Measurements from ENCODE around the gene REX1BD. TPM values are rescaled to one million over a fixed set of nuclear protein-coding genes. Genes with fewer than 3 reads are reported as not detected.

Gene REX1BD
- total RNA-seq, 1 donor from 2014 or later: 76.6 TPM

- DNase-seq: peak; percentile 94
- TF ChIP-seq, protein P1, sequence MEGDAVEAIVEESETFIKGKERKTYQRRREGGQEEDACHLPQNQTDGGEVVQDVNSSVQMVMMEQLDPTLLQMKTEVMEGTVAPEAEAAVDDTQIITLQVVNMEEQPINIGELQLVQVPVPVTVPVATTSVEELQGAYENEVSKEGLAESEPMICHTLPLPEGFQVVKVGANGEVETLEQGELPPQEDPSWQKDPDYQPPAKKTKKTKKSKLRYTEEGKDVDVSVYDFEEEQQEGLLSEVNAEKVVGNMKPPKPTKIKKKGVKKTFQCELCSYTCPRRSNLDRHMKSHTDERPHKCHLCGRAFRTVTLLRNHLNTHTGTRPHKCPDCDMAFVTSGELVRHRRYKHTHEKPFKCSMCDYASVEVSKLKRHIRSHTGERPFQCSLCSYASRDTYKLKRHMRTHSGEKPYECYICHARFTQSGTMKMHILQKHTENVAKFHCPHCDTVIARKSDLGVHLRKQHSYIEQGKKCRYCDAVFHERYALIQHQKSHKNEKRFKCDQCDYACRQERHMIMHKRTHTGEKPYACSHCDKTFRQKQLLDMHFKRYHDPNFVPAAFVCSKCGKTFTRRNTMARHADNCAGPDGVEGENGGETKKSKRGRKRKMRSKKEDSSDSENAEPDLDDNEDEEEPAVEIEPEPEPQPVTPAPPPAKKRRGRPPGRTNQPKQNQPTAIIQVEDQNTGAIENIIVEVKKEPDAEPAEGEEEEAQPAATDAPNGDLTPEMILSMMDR (IDR thresholded peaks at IDR 0.05; ENCODE audit: borderline replicate concordance): no peak
These were observed 45.4 kb upstream of the REX1BD start, which contains the start of gene FKBP8 for GRCh38 chr19:18542941-18543813. TSS of gene FKBP8 (minus strand) at chr19:18543573. CDS start at chr19:18541970, 1,603 bp downstream.

DNA sequence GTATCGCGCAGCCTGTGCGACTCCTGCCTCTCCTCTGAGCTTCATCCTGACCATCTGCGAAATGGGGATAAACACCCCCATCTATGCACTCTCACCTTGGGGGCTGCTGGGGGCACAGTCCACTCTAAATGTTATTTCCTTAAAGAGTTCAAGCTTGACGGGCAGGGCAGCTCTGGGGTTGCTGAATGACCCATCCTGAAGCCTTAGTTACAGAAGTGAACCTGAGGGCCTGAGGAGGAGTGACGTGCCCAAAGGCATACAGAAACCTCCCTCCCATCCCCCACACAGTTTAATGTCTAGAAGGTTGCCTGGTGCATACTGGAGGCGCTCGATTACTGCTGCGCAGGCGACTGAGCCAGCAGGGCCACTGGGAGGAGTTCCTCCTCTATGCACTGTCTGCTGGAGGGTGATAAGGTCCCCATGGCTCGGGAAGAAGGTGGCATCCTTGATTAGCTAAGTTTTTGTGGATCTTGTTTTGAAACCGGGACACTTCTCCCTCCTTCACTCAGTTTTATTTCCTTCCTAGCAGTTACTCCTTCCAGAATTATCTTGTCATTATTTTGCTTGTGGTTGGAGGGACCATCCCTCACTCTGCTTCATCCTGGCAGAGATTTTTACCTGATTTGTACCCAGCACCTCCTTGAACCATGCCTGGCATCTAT lies 44.7 kb upstream of the REX1BD start:
- Histone ChIP-seq H3K4me3 (peak overlapping the region; percentile 73), H3K9me3 (replicated peaks) (no peaks in the 10 kb centered on the region), H3K27me3 (ENCODE audit: low read depth) (no peaks in the 10 kb centered on the region), H3K36me3 (peaks cover 27% of the 10 kb centered on the region), H3K27ac (replicated peaks) (peak overlapping the region; percentile 92), H3K4me1 (peaks cover 19% of the 10 kb centered on the region)
- TF ChIP-seq, protein P1 (IDR thresholded peaks at IDR 0.05; ENCODE audit: borderline replicate concordance): no peak
- intact Hi-C loops (cut with micrococcal nuclease): no loop called here
- DNase-seq: no peak

More at GRCh38 chr19:18542941-18543813, 45.4 kb upstream of the REX1BD start, which contains the start of gene FKBP8:
- no peaks in the 10 kb centered on the region for H3K9me3 ChIP-seq (replicated peaks)
- no peaks in the 10 kb centered on the region for H3K27me3 ChIP-seq (ENCODE audit: low read depth)
- peaks cover 30% of the 10 kb centered on the region for H3K36me3 ChIP-seq
- intact Hi-C loops (cut with micrococcal nuclease): no loop called here
- H3K4me3 ChIP-seq: peak within 1 kb of the TSS; percentile 73
- peaks cover 19% of the 10 kb centered on the region for H3K4me1 ChIP-seq
- peak within 1 kb of the TSS; percentile 92 for H3K27ac ChIP-seq (replicated peaks)

DNA sequence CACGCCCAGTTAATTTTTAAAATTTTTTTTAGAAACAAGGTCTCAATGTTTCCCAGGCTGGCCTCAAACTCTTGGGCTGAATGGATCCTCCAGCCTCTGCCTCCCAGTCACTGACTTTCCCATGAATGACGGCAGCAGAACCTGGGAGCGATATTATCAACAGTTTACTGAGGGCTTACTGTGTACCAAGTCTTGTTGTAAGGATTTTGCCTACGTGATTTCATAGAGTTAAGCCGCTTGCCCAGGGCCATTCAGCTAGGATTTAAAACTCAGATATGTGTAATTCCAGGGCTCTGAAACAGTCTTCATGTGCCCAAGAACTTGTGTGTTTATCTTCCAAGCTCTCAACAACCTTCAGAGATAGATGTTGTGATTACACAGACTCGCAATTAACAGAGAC lies 37.0 kb upstream of the REX1BD start:
- intact Hi-C loops (cut with micrococcal nuclease): no loop called here
- Histone ChIP-seq H3K4me3 (no peak overlapping the region), H3K27me3 (ENCODE audit: low read depth) (no peaks in the 10 kb centered on the region), H3K9me3 (replicated peaks) (no peaks in the 10 kb centered on the region), H3K4me1 (no peaks in the 10 kb centered on the region), H3K27ac (replicated peaks) (no peak overlapping the region), H3K36me3 (no peaks in the 10 kb centered on the region)
- TF ChIP-seq, protein P1 (IDR thresholded peaks at IDR 0.05; ENCODE audit: borderline replicate concordance): no peak
- no peak for DNase-seq

- Histone ChIP-seq H3K27me3 (ENCODE audit: low read depth) (no peaks in the 10 kb centered on the region), H3K4me1 (peaks cover 36% of the 10 kb centered on the region), H3K9me3 (replicated peaks) (no peaks in the 10 kb centered on the region), H3K4me3 (peak within 1 kb of the TSS; percentile 96), H3K36me3 (peaks cover 6% of the 10 kb centered on the region), H3K27ac (replicated peaks) (peak within 1 kb of the TSS; percentile 96)
- intact Hi-C loops (cut with micrococcal nuclease): no loop called here
- TF ChIP-seq, protein P1 (IDR thresholded peaks at IDR 0.05; ENCODE audit: borderline replicate concordance): no peak
- DNase-seq: peak; percentile 99
These were observed 31.0 kb upstream of the REX1BD start, which contains the start of gene KXD1 for GRCh38 chr19:18557411-18558201. TSS of gene KXD1 (plus strand) at chr19:18557870. CDS start at chr19:18562057, 4,187 bp downstream.

DNA sequence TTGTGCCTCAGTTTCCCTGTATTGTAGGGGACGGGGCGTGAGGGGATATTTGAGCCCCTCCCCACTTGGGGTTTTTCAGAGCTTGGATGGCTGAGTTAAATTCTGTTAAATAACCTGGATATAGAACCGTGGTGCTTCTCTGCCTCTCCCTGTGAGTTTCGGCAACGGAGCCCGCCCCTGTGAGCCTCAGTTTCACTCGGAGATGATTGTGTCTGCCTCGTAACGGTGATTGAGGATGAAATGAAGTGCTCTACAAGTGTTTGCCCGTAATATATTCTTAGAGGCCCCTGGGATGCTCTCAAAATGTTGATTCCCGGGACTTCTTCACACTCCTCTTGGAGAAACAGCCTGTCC lies 30.4 kb upstream of the REX1BD start:
- Histone ChIP-seq H3K36me3 (peaks cover 11% of the 10 kb centered on the region), H3K4me3 (peak overlapping the region; percentile 96), H3K9me3 (replicated peaks) (no peaks in the 10 kb centered on the region), H3K27ac (replicated peaks) (peak overlapping the region; percentile 96), H3K27me3 (ENCODE audit: low read depth) (no peaks in the 10 kb centered on the region), H3K4me1 (peaks cover 38% of the 10 kb centered on the region)
- no peak for DNase-seq
- intact Hi-C loops (cut with micrococcal nuclease): no loop called here
- TF ChIP-seq, protein P1 (IDR thresholded peaks at IDR 0.05; ENCODE audit: borderline replicate concordance): no peak

All from left ventricle myocardium inferior (tissue), 1 donor.